HEK293 (cell line): ENCODE results near the gene DMPK.

ENCODE experiments used
- GLI4 ChIP-seq: fragments of 450-650 bp; formaldehyde crosslinking; IDR thresholded peaks from 2 replicates; pipeline ENCODE4 v1.5.1; 2016; ENCODE audit warnings: missing biosample characterization, missing genetic modification characterization
- OSR2 ChIP-seq: fragments of 450-650 bp; formaldehyde crosslinking; IDR thresholded peaks from 2 replicates; pipeline ENCODE4 v1.5.1; 2016; ENCODE audit warnings: missing biosample characterization, missing genetic modification characterization
- TRIM28 ChIP-seq: IDR thresholded peaks from 2 replicates; pipeline ENCODE4 v1.6.1; 2011; ENCODE audit warnings: low read length, control low read depth, borderline replicate concordance
- ZNF121 ChIP-seq: fragments of 450-650 bp; formaldehyde crosslinking; IDR thresholded peaks from 2 replicates; pipeline ENCODE4 v1.5.1; 2016; ENCODE audit warnings: missing biosample characterization, missing genetic modification characterization
- ZNF16 ChIP-seq: fragments of 450-650 bp; formaldehyde crosslinking; IDR thresholded peaks from 2 replicates; pipeline ENCODE4 v1.5.1; 2016; ENCODE audit warnings: low read depth, missing biosample characterization, missing genetic modification characterization
- ZNF560 ChIP-seq: fragments of 450-650 bp; formaldehyde crosslinking; IDR thresholded peaks from 2 replicates; pipeline ENCODE4 v1.5.1; 2017; ENCODE audit warnings: missing biosample characterization, missing genetic modification characterization, borderline replicate concordance
- TF ChIP-seq, protein P1 (sequence below): fragments of 450-650 bp; formaldehyde crosslinking; IDR thresholded peaks from 2 replicates; pipeline ENCODE4 v1.5.1; 2016; ENCODE audit warnings: missing biosample characterization, missing genetic modification characterization
- TF ChIP-seq, protein P2 (sequence below): fragments of 450-650 bp; formaldehyde crosslinking; IDR thresholded peaks from 2 replicates; pipeline ENCODE4 v1.5.1; 2016; ENCODE audit warnings: missing biosample characterization, missing genetic modification characterization
- TF ChIP-seq, protein P3 (sequence below): fragments of 450-650 bp; formaldehyde crosslinking; IDR thresholded peaks from 2 replicates; pipeline ENCODE4 v1.5.1; 2017; ENCODE audit warnings: missing biosample characterization, mild to moderate bottlenecking, missing genetic modification characterization, moderate library complexity
- TF ChIP-seq, protein P4 (sequence below): fragments of 450-650 bp; formaldehyde crosslinking; IDR thresholded peaks from 2 replicates; pipeline ENCODE4 v1.5.1; 2016; ENCODE audit warnings: missing biosample characterization, missing genetic modification characterization

DNA sequence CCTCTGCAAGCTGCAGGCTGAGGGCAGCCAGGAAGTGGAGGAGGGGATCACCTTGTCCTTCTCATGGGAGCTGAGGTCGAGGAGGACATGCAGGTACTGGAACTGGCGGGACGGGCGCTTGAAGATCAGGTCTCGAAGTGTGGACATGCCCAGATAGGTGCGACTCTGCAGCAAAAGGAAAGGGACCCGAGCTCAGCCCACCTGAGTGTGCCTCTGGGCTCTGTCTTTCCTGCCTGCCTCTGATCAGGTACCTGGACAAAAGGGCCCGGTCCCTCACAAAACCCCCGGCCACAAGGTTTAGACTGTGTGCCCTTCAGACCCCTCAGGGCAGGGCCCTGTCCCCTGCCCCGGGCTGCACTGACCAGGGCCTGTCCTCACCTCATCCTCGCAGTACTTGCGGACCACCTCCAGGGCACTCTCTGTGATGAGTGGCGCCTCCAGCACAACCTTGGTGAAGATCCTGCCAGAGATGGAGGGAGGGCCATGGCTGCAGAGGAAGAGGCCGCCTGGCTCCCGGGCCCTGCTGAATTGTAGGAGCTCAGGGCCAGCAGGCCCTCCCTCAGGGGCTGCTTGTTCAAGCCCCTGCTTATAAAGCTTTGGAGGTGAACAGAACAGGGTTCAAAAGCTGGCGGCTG, 45.3 kb upstream of the DMPK start:
- TF ChIP-seq, protein P1, sequence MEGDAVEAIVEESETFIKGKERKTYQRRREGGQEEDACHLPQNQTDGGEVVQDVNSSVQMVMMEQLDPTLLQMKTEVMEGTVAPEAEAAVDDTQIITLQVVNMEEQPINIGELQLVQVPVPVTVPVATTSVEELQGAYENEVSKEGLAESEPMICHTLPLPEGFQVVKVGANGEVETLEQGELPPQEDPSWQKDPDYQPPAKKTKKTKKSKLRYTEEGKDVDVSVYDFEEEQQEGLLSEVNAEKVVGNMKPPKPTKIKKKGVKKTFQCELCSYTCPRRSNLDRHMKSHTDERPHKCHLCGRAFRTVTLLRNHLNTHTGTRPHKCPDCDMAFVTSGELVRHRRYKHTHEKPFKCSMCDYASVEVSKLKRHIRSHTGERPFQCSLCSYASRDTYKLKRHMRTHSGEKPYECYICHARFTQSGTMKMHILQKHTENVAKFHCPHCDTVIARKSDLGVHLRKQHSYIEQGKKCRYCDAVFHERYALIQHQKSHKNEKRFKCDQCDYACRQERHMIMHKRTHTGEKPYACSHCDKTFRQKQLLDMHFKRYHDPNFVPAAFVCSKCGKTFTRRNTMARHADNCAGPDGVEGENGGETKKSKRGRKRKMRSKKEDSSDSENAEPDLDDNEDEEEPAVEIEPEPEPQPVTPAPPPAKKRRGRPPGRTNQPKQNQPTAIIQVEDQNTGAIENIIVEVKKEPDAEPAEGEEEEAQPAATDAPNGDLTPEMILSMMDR (tag by site-specific recombination), result no peak
- TF ChIP-seq ZNF16 (tag by site-specific recombination) (no peak), TRIM28 (no peak), ZNF121 (tag by site-specific recombination) (no peak), OSR2 (tag by site-specific recombination) (no peak), ZNF560 (tag by site-specific recombination) (no peak), GLI4 (no peak)
- TF ChIP-seq, protein P2, sequence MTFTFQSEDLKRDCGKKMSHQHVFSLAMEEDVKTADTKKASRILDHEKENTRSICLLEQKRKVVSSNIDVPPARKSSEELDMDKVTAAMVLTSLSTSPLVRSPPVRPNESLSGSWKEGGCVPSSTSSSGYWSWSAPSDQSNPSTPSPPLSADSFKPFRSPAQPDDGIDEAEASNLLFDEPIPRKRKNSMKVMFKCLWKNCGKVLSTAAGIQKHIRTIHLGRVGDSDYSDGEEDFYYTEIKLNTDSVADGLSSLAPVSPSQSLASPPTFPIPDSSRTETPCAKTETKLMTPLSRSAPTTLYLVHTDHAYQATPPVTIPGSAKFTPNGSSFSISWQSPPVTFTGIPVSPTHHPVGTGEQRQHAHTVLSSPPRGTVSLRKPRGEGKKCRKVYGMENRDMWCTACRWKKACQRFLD (tag by site-specific recombination), result no peak
- TF ChIP-seq, protein P3, sequence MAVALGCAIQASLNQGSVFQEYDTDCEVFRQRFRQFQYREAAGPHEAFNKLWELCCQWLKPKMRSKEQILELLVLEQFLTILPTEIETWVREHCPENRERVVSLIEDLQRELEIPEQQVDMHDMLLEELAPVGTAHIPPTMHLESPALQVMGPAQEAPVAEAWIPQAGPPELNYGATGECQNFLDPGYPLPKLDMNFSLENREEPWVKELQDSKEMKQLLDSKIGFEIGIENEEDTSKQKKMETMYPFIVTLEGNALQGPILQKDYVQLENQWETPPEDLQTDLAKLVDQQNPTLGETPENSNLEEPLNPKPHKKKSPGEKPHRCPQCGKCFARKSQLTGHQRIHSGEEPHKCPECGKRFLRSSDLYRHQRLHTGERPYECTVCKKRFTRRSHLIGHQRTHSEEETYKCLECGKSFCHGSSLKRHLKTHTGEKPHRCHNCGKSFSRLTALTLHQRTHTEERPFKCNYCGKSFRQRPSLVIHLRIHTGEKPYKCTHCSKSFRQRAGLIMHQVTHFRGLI (tag by site-specific recombination), result no peak
- TF ChIP-seq, protein P4, sequence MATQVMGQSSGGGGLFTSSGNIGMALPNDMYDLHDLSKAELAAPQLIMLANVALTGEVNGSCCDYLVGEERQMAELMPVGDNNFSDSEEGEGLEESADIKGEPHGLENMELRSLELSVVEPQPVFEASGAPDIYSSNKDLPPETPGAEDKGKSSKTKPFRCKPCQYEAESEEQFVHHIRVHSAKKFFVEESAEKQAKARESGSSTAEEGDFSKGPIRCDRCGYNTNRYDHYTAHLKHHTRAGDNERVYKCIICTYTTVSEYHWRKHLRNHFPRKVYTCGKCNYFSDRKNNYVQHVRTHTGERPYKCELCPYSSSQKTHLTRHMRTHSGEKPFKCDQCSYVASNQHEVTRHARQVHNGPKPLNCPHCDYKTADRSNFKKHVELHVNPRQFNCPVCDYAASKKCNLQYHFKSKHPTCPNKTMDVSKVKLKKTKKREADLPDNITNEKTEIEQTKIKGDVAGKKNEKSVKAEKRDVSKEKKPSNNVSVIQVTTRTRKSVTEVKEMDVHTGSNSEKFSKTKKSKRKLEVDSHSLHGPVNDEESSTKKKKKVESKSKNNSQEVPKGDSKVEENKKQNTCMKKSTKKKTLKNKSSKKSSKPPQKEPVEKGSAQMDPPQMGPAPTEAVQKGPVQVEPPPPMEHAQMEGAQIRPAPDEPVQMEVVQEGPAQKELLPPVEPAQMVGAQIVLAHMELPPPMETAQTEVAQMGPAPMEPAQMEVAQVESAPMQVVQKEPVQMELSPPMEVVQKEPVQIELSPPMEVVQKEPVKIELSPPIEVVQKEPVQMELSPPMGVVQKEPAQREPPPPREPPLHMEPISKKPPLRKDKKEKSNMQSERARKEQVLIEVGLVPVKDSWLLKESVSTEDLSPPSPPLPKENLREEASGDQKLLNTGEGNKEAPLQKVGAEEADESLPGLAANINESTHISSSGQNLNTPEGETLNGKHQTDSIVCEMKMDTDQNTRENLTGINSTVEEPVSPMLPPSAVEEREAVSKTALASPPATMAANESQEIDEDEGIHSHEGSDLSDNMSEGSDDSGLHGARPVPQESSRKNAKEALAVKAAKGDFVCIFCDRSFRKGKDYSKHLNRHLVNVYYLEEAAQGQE, result no peak
